Fibroblast of pulmonary artery (primary cell): ENCODE data around the gene TTC1.

Experiments used
- DNase-seq: peaks from one replicate; pipeline ENCODE4 v3.0.0-alpha.2; 2010; ENCODE audit warnings: low read depth
- H3K4me3 ChIP-seq: replicated peaks from 2 replicates; pipeline ENCODE4 v1.5.1; 2011; ENCODE audit warnings: low read depth, mild to moderate bottlenecking, control low read depth, low read length, moderate library complexity
- TF ChIP-seq, protein P1 (sequence below): IDR thresholded peaks from 2 replicates; pipeline ENCODE4 v1.5.1; 2011; ENCODE audit warnings: mild to moderate bottlenecking, control low read depth, low read length, inconsistent platforms; ENCODE audit errors: missing control alignments

Gene TTC1

DNA sequence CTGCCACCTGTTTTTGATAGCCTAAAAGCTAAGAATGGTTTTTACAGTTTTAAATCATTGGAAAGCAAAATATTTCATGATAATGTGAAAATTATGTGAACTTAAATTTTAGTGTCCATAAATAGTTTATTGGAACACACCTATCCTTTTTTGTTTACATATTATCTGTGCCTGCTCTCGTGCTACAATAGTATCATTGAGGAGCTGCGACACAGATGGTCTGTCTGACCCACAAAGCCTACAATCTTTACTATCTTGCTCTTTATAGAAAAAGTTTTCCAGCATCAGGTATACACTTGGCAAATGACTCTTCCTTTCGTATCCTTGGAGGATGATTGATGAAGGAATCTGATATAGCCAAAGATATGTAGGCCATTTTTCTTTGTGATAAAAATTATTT, 40.2 kb downstream of the TTC1 start:
- TF ChIP-seq, protein P1, sequence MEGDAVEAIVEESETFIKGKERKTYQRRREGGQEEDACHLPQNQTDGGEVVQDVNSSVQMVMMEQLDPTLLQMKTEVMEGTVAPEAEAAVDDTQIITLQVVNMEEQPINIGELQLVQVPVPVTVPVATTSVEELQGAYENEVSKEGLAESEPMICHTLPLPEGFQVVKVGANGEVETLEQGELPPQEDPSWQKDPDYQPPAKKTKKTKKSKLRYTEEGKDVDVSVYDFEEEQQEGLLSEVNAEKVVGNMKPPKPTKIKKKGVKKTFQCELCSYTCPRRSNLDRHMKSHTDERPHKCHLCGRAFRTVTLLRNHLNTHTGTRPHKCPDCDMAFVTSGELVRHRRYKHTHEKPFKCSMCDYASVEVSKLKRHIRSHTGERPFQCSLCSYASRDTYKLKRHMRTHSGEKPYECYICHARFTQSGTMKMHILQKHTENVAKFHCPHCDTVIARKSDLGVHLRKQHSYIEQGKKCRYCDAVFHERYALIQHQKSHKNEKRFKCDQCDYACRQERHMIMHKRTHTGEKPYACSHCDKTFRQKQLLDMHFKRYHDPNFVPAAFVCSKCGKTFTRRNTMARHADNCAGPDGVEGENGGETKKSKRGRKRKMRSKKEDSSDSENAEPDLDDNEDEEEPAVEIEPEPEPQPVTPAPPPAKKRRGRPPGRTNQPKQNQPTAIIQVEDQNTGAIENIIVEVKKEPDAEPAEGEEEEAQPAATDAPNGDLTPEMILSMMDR = no peak
- no peak overlapping the region for H3K4me3 ChIP-seq
- no peak for DNase-seq

DNA sequence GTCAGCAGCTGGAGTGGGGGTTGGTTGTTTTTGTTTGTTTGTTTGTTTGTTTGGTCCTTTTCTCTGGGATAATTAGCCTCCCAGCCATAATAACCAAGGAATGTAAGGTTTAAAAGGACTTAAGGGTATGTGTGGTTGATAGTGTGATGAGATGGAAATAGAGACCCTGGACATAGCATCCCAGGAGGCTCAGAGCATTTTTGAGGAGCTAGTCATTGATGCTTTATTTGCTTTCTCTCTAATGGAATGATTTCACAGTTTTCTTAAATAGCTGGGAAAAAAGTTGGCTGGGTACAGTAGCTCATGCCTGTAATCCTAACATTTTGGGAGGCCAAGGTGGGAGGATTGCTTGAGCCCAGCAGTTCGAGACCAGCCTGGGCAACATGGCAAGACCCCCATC, 45.1 kb downstream of the TTC1 start:
- TF ChIP-seq, protein P1 = no peak
- no peak for DNase-seq
- no peak overlapping the region for H3K4me3 ChIP-seq

DNA sequence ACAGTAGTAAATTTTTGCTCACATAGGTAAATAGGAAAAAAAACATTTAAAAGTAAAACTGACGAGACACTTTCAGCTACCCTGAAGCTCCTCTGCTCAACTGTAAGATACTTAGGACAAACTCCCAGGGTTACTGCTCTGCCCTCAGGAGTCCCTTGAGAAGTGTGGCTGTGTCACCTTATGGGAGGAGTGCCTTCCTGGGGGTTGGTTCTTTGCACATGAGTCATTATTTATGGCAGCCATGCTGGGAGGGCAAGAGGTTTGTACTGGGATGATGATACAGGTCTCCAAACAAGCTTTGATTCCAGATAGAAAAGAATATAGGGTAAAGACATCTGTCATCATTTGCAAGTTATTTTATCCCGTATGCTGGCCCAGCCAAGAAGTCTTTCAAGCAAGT, 45.9 kb downstream of the TTC1 start:
- no peak for DNase-seq
- TF ChIP-seq, protein P1 = no peak

DNA sequence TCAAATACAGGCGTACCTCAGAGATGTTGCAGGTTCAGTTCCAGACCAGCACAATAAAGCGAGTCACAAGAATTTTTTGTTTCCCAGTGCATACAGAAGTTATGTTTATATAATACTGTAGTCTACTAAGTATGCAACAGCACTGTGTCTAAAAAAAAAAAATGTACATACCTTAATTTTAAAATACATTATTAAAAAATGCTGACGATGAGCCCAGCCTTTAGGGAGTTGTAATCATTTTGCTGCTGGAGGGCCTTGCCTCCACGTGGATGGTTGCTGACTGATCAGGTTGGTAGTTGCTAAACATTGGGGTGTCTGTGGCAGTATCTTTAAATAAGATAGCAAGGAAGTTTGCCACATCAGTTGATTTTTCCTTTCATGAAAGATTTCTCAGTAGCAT, 48.3 kb downstream of the TTC1 start:
- TF ChIP-seq, protein P1 = no peak
- no peak for DNase-seq
- H3K4me3 ChIP-seq = no peak overlapping the region

More for the DNA sequence above, 45.9 kb downstream of the TTC1 start:
- no peak overlapping the region for H3K4me3 ChIP-seq

DNA sequence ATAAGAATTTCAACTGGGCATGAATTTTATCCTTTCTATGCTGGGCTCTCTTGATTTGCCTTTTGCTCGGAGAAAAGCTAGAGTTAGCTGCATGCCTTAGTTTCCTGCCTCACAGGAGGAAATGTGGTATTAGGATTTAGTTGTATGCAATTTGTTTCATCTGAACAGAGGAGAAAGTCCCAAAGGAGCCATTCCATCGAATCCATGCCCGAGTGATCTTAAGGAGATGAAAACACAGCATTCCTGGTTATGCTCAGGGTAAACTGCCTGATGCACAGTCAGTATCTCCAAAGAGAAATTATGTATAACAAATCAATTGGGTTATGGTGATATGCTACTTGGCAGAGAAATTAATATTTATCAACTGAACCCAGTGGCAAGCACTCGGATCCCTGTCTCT, 51.1 kb downstream of the TTC1 start:
- TF ChIP-seq, protein P1 = no peak
- no peak for DNase-seq
- H3K4me3 ChIP-seq = no peak overlapping the region

DNA sequence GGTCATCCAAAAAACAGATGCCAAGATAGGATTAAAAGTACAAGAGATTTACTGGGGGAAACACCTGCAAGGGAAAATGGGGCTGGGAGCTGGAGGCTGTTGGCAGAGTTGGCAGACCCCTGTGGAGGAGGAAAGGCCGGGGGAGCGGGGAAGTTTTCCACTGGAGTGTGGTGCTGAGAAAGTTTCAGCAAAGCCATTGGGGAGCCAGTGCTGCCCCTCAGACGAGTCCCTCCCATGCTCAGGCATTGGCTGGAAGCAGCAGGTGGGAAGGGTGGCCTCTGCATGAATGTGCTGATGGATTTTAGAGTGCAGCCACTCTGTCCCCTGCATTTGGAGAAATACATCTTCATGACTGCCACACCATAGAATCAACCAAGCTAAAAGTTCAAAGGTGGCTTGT, 52.8 kb downstream of the TTC1 start:
- no peak for DNase-seq
- no peak overlapping the region for H3K4me3 ChIP-seq
- TF ChIP-seq, protein P1 = no peak

DNA sequence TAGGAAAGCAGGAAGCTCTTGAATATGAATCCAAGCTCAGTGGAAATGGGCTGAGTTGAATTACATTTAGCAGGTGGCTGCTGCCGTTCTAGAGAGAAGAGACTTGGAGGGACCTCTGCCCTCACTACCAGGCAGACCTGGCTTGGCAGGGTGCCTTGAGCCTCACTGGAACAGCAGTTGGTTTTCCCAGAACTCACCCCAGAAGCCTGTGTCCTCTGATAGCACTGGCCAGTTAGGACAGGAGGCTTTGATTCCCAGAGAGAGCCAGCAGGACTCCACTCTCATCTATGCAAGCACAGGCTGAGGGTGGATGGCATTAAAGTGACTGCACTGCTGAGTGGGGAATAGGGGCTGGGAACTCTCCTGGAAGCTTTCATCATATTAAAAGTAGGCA, 55.5 kb downstream of the TTC1 start:
- TF ChIP-seq, protein P1 = no peak
- DNase-seq = no peak
- H3K4me3 ChIP-seq = no peak overlapping the region
